ENCODE measurements around the gene CRACR2B. TPM values are rescaled to one million over a fixed set of nuclear protein-coding genes. Genes with fewer than 3 reads are reported as not detected.

CRACR2B gene
- polyA plus RNA-seq, 3 donors = 36.7 to 174 (median 50.7) TPM

DNA sequence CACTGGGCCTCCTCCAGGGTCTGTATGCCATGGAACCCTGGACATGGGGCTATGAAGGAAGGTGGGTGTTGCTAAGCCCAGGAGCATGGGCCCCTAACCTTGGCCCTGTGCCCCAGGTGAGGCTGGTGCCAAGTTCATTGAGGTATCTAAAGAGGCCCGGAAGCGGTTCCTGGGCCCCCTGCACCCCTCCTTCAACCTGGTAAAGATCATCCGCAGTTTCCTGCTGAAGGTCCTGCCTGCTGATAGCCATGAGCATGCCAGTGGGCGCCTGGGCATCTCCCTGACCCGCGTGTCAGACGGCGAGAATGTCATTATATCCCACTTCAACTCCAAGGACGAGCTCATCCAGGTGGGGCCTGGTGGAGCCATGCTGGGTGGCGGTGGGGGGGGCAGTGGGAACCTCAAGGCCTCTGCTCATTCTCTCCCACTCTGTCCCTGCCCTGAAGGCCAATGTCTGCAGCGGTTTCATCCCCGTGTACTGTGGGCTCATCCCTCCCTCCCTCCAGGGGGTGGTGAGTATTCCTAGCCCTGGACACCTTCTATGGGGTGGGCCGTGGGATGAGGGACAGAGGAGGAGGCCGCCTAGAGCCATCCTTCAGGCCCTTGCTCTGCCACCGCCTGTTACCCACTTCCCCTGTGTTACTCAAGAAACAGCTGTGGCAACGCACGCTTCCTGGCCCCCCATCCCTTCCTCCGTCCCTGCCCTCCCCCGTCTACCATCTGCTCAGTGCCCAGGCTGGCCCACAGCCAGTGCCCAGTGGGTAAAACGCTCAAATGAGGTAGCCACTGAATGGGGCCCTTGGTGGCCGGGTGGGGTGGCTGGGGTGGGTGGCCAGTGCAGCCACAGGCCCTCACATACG lies 6.0 kb upstream of the CRACR2B start:
- WGBS, 3 donors = 34 to 55% (median 53%) methylated on average over 22 of the region's 22 CpGs
- H3K27ac ChIP-seq (ENCODE audit: low read depth, low read length) = no peak overlapping the region

DNA sequence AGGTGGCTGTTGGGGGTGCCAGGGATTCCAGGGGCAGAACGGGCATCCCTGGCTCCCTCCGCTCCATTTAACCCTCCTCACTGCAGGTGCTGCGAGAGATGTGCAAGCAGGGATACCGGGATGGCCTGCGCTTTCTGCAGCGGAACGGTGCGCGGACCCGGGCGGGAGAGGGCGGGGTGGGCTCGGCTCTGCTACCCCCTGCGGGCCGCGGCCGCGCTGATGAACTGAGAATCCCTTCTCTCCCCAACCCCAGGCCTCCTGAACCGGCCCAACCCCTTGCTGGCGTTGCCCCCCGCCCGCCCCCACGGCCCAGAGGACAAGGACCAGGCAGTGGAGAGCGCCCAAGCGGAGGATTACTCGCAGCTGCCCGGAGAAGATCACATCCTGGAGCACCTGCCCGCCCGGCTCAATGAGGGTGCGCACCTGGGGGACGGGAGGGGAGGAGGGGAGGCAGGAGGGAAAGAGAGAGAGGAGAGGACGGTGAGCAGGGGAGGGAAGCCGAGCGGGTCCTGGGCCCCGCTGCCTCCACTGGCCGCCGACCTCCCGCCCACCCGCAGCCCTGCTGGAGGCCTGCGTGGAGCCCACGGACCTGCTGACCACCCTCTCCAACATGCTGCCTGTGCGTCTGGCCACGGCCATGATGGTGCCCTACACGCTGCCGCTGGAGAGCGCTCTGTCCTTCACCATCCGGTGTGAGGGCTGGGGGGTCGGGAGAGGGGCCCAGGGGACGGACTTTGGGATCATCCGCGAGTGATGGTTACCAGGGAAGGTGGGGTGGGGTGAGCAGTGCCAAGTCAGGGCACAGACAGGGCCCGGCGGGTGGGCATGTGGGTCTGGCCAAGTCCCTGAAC lies 4.1 kb upstream of the CRACR2B start:
- WGBS, 3 donors = 42 to 89% (median 88%) methylated on average over 42 to 53 of the region's 53 CpGs
- H3K27ac ChIP-seq (ENCODE audit: low read depth, low read length) = no peak overlapping the region

DNA sequence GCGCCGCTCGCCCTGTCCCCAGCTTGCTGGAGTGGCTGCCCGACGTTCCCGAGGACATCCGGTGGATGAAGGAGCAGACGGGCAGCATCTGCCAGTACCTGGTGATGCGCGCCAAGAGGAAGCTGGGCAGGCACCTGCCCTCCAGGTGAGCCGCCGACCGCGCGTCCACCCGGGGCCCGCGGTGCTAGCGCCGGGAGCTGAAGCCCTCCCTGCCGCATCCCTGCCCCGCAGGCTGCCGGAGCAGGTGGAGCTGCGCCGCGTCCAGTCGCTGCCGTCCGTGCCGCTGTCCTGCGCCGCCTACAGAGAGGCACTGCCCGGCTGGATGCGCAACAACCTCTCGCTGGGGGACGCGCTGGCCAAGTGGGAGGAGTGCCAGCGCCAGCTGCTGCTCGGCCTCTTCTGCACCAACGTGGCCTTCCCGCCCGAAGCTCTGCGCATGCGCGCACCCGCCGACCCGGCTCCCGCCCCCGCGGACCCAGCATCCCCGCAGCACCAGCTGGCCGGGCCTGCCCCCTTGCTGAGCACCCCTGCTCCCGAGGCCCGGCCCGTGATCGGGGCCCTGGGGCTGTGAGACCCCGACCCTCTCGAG lies 3.3 kb upstream of the CRACR2B start:
- WGBS, 3 donors = 34 to 88% (median 86%) methylated on average over 45 to 59 of the region's 59 CpGs
- H3K27ac ChIP-seq (ENCODE audit: low read depth, low read length) = no peak overlapping the region

DNA sequence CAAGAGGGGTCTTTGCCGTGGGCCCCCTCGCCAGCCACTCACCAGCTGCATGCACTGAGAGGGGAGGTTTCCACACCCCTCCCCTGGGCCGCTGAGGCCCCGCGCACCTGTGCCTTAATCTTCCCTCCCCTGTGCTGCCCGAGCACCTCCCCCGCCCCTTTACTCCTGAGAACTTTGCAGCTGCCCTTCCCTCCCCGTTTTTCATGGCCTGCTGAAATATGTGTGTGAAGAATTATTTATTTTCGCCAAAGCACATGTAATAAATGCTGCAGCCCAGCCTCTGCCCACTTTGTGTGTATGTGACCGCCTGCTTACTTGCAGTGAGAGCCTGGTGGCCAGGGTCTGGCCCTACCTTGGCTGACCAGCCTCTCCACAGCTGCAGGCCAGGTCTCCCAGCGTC lies 2.8 kb upstream of the CRACR2B start:
- no peak overlapping the region for H3K27ac ChIP-seq (ENCODE audit: low read depth, low read length)
- WGBS, 3 donors = 31 to 84% (median 78%) methylated on average over 11 of the region's 11 CpGs

DNA sequence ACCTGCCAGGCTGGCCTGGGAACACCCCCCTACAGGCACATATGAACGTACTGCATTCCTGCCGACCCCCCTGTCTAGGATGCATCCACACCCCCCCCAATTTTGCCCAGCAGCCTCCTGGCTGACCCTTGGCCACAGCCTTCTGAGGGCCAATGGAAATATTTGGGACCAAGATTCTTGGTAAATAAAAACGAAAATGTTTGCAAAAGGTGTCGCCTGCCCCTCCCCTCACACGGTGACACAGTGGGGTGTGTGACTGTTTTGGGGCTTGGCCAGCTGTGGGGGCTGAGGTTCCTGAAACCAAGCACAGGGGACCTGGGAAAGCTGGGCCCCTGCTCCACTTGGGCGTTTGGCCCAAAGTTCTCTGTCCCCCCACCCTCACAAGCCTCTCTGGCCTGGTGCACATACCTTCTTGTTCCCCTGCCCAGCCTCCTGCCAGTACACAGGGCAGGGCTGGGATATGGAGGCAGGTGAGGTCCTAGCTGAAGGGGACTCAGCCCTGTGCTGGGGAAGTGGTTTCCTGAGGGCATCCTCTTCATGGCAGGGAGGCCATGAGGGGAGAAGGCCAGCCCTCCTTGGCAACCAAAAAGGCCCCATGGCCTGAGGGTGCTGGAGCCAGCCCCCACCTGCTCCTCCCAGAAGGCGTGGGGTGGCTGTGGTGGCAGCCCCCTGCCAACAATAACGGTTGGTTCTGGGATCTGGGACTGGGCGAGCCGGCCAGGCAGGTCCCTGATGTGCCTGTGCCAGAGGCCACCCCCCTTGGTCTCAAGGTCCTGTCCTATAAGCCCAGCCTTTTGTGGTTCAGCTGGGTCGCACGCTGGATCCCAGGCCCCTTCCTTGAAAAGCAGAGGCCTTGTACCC lies 2.1 kb upstream of the CRACR2B start:
- H3K27ac ChIP-seq (ENCODE audit: low read depth, low read length) = no peak overlapping the region

DNA sequence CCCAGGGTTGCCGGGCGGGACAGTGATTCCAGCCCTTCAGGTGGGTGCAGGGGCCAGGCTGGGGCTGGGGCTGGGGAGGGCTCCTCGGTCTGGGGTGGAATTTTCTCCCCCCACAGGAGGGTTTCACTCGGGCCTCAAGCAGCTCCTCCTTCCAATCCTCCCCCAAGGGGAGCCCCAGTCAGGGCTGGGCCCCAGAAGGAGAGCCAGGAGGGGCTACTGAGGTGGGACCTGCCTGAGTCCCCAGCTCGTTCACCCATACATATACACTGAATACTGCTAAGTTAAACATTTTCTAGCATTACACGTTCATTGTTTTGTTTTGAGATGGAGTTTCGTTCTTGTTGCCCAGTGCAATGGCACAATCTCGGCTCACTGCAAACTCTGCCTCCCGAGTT lies 1.5 kb upstream of the CRACR2B start:
- H3K27ac ChIP-seq (ENCODE audit: low read depth, low read length) = no peak overlapping the region
- 30 to 69% (median 58%) methylated on average over 9 of the region's 9 CpGs for WGBS, 3 donors

More for the DNA sequence above, 2.1 kb upstream of the CRACR2B start:
- WGBS, 3 donors = 30 to 76% (median 74%) methylated on average over 12 of the region's 12 CpGs

DNA sequence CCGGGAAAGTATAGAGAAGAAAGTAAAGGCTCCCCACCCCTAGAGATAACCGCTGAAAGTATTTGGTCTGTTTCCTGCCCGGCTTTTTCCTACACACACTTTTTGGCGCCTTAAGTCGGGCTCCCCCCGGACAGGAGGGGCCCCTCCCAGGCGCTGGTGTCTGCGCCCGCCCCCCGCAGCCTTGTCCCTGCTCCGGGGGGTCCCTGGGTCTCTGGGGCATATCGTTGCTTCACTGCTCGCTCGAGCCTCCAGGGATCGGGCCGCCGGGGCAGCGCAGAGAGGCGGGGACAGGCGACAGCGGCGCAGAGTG lies 928 bp upstream of the CRACR2B start:
- no peak overlapping the region for H3K27ac ChIP-seq (ENCODE audit: low read depth, low read length)
- WGBS, 3 donors = 0 to 2% (median 2%) methylated on average over 20 to 22 of the region's 22 CpGs

DNA sequence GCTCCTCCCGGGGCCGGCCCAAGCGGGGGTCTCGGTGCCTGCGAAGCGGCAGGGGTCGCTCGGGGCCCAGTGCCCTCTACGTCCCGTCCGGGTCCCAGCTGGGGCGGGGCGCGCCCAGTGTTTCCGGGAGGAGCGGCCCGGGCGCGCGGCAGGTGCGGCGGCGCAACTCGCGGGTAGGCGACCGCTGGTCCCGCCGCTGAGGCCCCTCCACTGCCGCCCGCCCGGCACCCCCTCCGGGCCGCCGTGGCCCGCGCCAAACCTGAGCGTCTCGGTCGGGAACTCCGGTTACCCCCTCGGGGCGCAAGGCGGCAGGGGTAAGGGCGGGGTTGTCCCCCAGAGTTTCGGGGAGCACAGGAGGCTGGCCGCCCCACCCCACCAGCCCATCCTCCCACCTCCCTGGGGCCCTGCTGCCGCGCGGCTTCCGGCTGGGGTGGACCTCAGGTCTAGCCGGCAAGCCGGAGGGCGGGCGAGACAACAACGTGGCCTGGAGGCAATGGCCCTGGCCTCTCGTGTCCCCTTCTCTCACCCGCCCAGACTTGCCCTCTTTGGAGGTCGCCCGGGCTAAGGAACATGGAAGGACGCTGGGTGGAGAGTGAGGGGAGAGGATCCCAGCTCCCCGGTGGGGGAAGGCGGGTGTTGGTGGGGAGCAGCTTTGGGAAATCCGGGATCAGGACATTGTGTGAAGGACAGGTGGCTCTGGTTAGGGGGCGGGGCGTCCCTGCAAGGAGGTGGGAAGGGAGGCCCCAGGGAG lies 398 bp upstream of the CRACR2B start:
- WGBS, 3 donors = 2 to 5% (median 4%) methylated on average over 39 to 66 of the region's 66 CpGs
- H3K27ac ChIP-seq (ENCODE audit: low read depth, low read length) = no peak overlapping the region

DNA sequence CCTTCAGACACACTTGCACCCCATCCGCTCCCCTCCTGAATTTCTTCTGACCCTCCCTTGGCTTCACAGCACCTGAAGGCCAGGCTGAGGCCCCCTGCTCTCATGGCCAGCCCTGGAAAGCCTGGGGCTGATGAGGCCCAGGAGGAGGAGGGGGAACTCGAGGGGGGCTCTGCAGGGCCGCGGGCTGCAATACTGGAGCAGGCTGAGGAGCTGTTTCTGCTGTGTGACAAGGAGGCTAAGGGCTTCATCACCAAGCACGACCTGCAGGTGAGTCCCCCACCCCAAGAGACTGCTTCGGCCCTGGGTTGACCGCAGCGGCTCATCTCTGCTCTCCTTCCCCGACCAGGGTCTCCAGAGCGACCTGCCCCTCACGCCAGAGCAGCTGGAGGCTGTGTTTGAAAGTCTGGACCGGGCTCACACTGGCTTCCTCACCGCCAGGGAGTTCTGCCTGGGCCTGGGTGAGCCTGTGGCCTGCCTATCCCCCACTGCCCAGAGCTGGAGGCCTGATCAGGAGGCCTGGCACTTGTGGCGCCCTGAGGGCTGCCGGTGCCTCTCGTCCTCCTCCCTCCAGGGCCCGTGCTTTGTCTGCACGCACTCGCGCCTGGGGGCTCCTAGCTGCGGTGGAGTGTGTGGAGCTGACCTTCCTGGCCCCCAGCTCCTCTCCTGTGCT lies 922 bp downstream of the CRACR2B start:
- WGBS, 3 donors = 44 to 52% (median 44%) methylated on average over 21 of the region's 21 CpGs
- no peak overlapping the region for H3K27ac ChIP-seq (ENCODE audit: low read depth, low read length)

DNA sequence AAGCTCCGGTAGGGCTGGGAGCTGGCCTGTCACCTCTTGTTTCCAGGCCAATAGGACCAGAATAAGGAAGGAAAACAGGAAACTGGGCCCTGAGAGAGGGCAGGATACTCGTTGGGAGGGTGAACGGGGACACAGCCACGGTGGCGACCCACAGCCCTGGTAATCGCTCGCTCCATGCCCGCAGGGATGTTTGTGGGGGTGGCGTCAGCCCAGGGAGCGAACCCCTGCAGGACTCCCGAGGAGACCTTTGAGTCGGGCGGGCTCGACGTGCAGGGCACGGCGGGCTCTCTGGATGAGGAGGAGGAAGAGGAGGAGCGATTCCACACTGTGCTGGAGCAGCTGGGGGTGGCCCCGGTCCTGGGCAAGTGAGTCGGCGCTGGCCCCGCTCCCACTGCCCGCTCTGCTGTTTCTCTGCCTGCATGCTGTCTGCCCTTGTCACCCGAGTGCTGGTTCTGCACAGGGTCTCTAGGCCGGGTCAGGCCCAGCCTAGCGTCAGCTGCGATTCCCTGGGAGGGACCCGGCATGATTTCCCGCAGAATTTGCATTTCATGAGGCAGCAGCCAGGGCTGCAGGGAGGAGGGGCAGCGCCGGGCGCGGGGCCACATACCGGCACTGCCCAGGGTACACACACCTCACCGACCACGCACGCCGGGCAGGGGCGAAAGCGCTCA lies 1.6 kb downstream of the CRACR2B start:
- H3K27ac ChIP-seq (ENCODE audit: low read depth, low read length) = no peak overlapping the region
- 5 to 33% (median 10%) methylated on average over 39 to 40 of the region's 40 CpGs for WGBS, 3 donors

DNA sequence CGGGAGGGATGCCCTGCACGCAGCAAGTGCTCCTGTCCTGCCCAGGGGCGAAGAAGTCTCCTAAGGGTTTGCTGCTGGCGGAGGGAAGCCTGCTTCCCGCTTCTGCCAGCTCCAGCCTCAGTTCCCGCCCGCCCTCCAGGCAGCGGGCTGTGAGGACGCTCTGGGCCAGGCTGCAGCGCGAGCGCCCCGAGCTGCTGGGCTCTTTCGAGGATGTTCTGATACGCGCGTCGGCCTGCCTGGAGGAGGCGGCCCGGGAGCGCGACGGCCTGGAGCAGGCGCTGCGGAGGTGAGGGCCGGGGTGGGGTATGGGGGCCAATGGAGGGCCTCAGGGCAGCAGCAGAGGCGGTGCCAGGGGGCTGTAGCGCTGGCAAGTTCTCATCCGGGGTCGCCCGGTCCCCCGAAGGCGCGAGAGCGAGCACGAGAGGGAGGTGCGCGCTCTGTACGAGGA lies 2.2 kb downstream of the CRACR2B start:
- H3K27ac ChIP-seq (ENCODE audit: low read depth, low read length) = no peak overlapping the region
- 3 to 64% (median 3%) methylated on average over 31 to 39 of the region's 39 CpGs for WGBS, 3 donors

DNA sequence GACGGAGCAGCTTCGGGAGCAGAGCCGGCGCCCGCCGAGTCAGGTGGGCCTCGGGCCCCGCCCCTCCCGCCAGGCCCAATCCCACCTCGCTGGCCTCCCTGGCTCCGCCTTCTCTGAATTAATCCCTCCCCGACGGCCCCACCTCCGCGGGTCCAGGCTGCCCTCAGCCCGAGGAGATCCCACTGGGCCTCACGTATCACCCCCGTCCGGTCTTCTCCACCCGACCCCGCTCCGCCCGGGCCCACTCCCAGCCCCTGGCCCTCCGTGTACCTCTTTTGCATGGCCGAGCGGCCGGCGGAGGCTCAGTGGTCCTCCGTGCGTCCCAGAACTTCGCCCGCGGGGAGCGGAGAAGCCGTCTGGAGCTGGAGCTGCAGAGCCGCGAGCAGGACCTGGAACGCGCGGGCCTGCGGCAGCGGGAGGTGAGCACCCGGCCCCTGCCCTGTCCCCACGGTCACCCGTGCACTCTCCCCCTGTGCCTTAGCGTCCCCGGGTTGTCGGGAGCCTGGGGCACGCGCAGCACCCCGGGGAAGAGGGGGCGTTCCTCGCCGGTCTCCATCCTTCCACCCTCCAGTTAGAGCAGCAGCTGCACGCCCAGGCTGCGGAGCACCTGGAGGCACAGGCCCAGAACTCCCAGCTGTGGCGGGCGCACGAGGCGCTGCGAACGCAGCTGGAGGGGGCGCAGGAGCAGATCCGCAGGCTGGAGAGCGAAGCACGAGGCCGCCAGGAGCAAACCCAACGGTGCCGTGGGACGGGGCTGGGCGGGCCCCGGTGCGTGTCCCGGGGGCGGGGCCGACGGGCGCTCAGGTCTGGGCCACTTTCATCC lies 2.8 kb downstream of the CRACR2B start:
- WGBS, 3 donors = 7 to 63% (median 9%) methylated on average over 68 to 78 of the region's 78 CpGs
- no peak overlapping the region for H3K27ac ChIP-seq (ENCODE audit: low read depth, low read length)

DNA sequence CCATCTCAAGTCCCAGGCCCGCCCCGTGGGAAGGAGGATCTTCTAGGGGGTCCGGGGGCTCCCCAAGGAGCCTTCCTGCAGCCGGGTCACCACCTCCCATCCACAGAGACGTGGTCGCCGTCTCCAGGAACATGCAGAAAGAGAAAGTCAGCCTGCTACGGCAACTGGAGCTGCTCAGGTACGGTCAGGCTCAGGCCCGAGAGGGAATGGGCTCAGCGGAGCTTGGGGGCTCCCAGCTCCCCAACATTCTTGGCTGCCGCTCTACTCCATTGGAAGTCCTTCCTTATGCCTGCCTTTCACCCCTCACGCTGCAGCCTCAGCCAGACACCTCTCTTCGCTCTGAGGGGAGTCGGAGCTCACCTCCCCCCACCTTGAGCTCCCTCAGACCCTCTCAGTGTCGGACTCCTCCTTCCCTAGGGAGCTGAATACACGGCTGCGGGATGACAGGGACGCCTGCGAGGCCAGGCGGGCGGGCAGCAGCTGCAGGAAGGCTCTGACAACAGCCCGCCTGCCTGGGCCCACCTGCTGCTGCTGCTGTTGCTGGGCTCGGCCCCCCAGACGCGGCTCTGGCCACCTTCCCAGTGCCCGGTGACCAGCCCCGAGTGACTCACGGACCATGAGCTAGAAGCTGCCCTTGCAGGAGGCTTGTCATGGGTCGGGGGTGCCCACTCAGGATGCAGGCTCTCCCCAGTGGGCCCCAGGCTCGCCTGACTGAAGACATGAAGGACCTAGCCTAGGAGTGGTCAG lies 3.6 kb downstream of the CRACR2B start:
- no peak overlapping the region for H3K27ac ChIP-seq (ENCODE audit: low read depth, low read length)
- WGBS, 3 donors = 68 to 81% (median 71%) methylated on average over 29 to 31 of the region's 31 CpGs

DNA sequence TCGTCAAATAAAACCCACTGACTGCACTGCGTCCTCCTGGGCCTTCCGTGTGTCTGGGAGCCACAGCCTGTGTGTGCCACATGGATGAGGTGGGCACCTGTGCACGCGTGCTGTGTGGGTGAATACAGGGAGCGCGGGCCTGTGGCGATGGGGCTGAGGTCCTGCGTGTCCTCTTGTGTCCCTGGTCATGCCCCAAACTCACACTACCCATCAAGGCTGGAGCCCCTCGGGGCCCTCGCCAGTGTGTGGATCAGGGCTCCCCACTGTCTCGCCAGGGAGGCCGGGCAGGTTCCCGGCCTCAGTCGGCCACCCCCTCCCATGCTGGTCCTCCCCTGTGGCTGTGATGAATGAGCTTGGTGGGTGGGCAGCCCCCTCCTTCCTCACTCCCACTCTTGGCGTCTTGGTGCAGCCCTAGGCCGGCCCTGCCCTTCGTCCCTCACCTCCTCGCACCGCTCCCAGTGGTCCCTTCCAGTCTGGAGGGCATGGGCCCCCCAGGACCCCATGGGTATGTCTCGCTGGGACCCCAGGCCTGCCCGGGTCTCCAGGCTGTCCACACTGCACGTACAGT lies 4.3 kb downstream of the CRACR2B start:
- H3K27ac ChIP-seq (ENCODE audit: low read depth, low read length) = no peak overlapping the region
- 62 to 71% (median 66%) methylated on average over 22 to 23 of the region's 23 CpGs for WGBS, 3 donors
